ENCODE results near the gene LPAR3. TPM values are rescaled to one million over a fixed set of nuclear protein-coding genes. Genes with fewer than 3 reads are reported as not detected.

LPAR3 gene, protein sequence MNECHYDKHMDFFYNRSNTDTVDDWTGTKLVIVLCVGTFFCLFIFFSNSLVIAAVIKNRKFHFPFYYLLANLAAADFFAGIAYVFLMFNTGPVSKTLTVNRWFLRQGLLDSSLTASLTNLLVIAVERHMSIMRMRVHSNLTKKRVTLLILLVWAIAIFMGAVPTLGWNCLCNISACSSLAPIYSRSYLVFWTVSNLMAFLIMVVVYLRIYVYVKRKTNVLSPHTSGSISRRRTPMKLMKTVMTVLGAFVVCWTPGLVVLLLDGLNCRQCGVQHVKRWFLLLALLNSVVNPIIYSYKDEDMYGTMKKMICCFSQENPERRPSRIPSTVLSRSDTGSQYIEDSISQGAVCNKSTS
- total RNA-seq = 10 to 100 TPM; 40.4 to 56.7 TPM

DNA sequence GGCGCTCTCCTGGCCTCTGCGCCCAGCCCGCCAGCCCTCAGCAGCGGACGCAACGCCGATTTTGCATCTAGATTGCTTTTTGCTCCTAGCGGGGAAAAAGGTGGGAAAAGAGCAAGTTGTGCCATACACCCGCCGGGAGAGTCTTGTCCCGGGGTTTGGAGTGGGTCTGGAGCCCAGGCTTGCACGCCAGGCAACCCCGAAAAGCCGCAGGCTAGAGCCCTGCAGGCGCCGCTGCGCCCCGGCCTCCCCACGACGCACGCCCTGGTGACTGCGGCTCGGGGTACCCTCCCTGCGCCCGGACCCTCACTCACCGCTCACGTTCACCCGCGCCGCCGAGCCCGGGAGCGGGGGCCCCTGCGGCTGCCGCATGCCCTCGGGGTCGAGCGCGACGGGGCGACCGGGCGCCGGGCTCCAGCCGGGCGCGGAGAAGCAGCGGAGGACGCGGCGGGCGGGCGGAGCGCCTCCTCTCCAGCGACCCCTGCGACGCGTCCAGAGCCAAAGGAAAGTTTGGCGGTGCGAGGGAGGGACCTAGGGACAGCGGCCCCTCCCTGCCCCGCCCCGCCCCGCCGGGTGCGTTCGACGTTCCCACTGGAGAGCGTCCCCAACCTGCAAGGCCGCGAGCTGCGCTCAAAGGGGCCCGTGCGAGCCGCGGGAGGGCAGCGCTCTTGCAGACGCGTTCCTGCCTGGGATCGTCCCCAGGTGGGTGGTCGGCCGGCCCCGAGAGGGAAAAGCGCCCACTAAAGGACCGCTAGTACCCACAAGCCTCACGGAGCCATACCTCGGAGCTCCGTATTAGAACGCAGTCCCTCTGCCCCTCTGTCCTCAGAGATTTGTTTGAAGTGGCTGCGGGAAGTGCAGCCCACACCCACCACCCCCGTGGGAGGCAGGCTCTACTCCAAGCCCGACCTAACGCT lies at the start of gene LPAR3:
LPAR3 (minus strand) TSS at position 502 of the 914 bp plus-strand sequence. CDS start 27,086 bp downstream, outside the sequence.
- Histone ChIP-seq H3K27ac (peak within 1 kb of the TSS; percentile 37 to 64), H3K4me1 (peaks cover 0 to 4% of the 10 kb centered on the region in 2 donors), H3K9me3 (no peaks in the 10 kb centered on the region), H3K27me3 (no peaks in the 10 kb centered on the region), H3K36me3 (no peaks in the 10 kb centered on the region), H3K4me3 (peak within 1 kb of the TSS; percentile 47 to 51)
- DNase-seq (ENCODE audit: low spot score) = no peak
- TF ChIP-seq CTCF (IDR thresholded peaks at IDR 0.05) = no peak

DNA sequence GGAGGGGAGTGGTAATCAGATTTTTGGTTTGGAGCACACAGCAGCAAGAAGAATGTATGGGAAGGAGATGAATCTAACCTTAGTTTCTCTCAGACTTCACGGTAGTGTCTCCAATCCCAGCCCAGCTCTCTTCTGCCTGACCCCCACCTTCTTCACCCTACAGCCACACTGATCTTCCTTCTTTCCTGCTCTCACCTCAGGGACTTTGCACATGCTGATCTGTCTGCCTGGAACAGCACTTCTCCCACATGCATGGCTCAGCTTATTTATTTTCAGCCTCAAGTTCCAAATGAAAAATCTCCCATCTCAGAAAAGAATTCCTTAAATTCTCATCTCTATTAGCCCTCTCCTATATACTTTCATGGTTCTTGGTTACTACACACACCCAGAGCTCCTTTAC lies 48.8 kb upstream of the LPAR3 start:
- Histone ChIP-seq H3K9me3 (no peaks in the 10 kb centered on the region), H3K36me3 (no peaks in the 10 kb centered on the region), H3K4me3 (no peak overlapping the region), H3K27ac (no peak overlapping the region), H3K4me1 (peaks cover 0 to 7% of the 10 kb centered on the region in 2 donors), H3K27me3 (no peaks in the 10 kb centered on the region)
- TF ChIP-seq CTCF (IDR thresholded peaks at IDR 0.05) = no peak
- no peak for DNase-seq (ENCODE audit: low spot score)

DNA sequence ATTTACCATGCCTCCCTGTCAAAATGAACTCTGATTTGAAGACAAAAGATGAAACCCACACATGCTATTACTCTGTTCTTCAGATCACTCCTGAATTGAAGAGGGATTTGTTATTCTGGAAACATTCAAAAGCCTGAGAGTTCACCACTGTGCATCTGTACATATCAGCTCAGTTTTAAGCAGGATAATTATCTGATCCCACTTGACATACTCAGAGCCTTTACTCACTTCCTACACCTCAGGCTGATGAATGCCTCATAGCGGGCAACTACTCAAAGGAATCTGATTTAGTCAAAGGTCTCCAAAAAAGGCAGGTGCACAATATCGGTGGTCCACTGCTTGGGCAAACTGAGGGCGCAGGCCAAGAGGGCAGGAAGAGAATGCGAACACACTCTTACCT lies 47.5 kb upstream of the LPAR3 start:
- H3K27me3 ChIP-seq = no peaks in the 10 kb centered on the region
- H3K4me3 ChIP-seq = no peak overlapping the region
- H3K4me1 ChIP-seq = peaks cover 0 to 4% of the 10 kb centered on the region in 2 donors
- no peak for DNase-seq (ENCODE audit: low spot score)
- no peaks in the 10 kb centered on the region for H3K9me3 ChIP-seq
- H3K36me3 ChIP-seq = no peaks in the 10 kb centered on the region
- TF ChIP-seq CTCF (IDR thresholded peaks at IDR 0.05) = no peak
- H3K27ac ChIP-seq = no peak overlapping the region

- no peak overlapping the region for H3K27ac ChIP-seq
- no peak for TF ChIP-seq CTCF (IDR thresholded peaks at IDR 0.05)
- H3K4me3 ChIP-seq = no peak overlapping the region
- no peaks in the 10 kb centered on the region for H3K27me3 ChIP-seq
- H3K9me3 ChIP-seq = no peaks in the 10 kb centered on the region
- H3K4me1 ChIP-seq = peaks cover 0 to 4% of the 10 kb centered on the region in 2 donors
- no peak for DNase-seq (ENCODE audit: low spot score)
- no peaks in the 10 kb centered on the region for H3K36me3 ChIP-seq
Measured at GRCh38 chr1:84939761-84940160, 46.8 kb upstream of the LPAR3 start.

DNA sequence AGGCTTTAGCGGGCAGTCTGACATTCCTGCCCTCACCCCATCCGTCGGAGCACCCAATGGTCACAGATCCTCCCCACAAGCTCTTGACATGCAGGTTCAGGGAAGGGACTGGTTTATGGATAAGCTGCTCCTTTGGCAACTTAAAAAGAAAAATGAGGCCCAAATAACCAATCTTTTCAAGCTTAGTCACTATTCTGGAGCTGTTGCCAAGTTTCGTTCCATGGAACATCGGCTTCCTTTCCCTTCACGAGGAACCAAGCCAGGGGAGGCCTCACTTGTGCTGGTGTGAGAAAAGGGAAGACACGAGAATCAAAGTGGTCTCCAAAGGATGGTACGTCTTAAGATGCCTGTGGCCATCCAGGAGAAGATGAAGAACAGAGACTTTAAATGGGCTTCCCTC lies 46.1 kb upstream of the LPAR3 start:
- H3K36me3 ChIP-seq = no peaks in the 10 kb centered on the region
- no peak overlapping the region for H3K4me3 ChIP-seq
- H3K27ac ChIP-seq = no peak overlapping the region
- H3K4me1 ChIP-seq = peaks cover 0 to 4% of the 10 kb centered on the region in 2 donors
- no peak for TF ChIP-seq CTCF (IDR thresholded peaks at IDR 0.05)
- DNase-seq (ENCODE audit: low spot score) = no peak
- H3K9me3 ChIP-seq = no peaks in the 10 kb centered on the region
- H3K27me3 ChIP-seq = no peaks in the 10 kb centered on the region
